NCI-H2196 (cell line): ENCODE measurements around the gene ALDH3A1.

ENCODE experiments used
- DNase-seq: peaks from one replicate; lab custom pipeline; 2025; ENCODE audit not compliant: unreplicated experiment; lab: John Stamatoyannopoulos, UW

Gene ALDH3A1

DNA sequence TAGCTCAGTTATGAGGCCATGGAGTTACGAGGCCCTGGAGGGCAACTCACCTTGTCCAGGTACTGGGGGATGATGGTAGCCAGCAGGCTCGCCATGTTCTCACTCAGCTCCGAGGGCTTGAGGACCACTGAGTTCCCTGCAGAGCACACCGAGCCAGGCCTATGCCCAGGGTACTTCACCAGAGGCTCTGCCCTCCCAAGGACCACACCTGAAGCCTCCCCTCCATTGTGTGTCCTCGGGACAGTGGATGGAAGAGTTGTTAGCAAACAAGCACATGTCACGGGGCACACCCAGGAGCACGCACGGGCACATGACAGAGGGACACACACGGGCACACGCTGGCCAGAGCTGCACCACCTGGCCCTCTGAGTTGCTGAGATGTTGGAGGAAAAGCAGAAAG, 5.6 kb downstream of the ALDH3A1 start:
- DNase-seq = no peak

DNA sequence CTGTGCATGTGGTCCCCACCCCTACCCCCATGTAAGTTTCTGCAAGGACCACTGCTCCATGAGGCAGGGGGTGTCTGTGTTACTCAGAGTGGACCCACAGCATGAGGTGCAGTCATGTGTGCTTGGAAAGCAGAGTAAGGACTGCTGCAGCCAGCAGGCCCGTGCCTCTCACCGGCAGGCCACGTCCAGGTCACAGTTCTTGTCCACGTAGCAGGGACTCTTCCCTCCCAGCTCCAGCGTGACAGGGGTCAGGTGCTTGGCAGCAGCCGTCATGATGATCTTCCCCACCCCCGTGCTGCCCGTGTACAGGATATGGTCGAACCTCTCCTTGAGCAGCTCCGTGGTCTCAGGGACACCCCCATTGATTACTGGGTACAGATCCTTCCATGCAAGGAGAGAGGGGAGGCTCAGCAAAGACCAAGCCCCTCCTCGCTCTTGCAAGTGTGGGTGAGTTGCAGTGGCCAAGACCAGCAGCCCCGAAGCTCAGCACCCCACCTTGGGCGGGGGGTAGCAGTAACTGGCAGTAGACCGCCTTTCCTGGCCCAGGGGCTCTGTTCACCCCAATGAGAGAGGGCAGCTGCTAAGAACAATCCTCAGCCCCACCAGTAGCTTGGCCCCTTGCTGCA, 6.2 kb downstream of the ALDH3A1 start:
- DNase-seq = no peak

DNA sequence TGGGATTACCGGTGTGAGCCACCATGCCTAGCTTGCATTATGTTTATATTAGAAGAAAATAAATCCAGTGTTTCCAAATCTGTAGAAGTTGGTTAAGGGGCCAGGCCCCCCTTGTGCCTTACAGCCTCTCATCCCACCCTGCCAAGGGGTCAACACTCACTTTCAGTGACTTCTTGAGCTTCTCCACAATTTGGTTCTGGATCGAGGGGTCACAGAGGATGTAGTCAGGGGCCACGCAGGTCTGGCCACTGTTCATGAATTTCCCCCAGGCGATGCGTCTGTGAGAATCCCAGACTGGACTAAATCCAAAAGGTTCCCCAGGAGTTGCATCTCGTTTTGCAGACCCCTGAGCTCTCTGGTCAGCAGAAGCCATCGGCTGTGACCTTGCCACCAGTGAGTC, 7.2 kb downstream of the ALDH3A1 start:
- DNase-seq = no peak

DNA sequence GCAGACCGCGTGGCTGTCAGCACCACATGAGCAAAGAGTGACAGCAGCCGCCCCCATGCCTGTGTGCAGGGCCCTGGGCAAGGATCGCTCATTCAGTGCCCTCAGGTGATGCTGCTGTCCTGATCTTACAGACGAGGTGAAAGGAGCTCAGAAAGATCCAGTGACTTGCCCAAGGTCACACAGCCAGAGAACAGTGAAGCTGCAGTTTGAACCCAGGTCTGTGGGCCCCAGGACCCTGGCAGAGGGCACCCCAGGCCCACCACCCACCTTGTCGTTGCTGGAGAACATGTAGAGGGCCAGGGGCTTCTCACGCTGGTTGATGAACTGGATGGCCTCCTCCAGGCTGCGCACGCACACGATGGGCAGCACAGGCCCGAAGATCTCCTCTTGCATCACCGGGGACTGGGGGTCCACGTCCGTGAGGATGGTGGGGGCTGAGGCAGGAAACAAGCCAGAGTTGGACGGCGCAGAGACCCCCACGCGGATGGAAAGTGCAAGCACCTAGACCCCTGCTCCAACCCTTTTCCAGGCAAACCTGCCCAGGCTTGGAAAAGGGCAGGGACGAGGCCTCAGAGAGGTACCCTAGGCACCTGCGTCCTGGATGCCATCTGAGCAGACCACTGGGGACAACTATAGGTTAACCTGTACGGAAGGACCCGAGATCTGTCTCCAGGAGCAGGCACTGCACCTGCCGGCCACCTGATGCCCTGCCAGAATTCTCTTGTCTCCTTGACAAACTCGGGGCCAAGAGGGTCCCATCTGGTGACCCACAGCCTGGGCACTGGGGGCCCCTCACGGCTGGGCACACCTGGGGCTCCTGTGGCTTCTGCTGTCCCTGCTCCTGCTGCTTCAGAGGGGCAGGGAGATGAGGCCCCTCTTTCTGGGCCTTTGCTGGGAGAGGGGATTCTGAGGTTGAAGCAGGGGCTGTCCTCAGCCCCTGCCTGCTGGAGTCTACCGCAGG, 8.6 kb downstream of the ALDH3A1 start:
- no peak for DNase-seq

DNA sequence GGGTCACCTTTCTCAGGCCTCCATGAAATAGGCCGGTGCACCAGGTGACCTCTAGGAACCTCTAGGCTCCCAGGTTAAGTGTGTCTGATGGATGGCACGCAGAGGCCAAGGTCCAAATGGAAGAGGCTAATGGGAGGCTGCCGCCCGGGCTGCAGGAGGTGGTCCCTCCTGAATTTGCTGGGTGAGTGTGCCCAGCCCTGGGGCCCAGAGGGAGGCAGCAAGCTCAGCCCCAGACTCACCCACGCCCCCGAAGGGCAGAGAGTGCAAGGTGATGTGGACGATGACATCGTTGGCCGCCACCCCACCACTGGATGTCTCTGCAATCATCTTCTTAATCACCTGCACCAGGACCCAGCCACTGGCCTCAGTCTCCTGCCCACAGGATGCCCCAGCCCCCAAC, 9.3 kb downstream of the ALDH3A1 start:
- DNase-seq = no peak

DNA sequence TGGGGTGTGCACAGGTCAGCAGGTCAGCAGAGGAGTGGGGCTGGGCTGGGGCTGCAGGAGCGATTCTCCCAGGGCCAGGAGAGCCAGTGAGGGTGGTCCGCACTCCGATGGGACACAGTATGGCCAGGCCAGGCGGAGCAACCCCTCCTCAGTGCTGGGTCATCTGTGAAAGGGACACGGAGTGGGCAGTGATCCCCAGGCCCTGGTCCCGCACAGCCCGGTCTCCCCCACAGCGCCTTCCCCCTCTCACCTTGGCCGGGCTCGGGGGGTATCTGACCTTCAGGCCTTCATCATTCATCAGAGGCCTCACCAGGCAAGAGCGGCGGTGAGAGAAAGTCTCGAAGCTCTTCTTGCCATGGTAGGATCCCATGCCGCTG, 10.0 kb downstream of the ALDH3A1 start:
- DNase-seq = no peak

DNA sequence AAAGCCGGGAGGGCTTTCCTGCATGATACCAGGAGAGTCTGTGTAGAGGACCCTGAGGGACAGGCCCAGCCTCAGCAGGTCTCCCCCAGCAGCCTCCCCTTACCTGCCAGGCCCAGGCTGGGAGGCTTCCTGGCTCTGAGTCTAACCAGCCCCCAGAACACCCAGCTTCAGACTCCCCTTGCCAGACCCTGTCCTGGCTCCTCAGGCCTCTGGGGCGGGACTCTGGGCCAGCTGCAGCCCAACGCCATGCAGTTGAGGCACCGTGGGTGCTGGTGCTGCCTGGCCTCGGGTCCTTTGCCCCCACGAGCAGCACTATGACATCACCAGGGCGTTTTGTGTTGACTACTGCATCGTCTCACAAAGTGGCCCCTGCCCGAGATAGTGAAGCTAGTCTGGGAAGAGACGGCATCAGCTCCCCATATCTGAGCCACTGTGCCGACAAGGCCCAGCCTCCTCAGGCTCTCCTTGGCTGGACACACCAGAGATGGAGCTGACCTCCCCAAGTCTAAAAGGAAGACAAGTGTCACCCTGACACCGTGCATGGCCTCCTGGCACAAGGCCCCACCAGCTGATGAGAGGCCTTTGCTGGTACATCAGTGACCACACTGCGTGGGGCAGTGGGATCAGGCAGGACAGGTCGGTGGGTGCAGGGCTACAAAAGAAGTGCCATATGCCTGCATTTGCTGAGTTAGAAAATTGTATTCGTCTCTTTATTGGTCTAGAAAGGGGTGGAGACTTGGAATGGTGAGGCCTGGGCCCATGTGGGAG, 10.6 kb downstream of the ALDH3A1 start:
- no peak for DNase-seq

DNA sequence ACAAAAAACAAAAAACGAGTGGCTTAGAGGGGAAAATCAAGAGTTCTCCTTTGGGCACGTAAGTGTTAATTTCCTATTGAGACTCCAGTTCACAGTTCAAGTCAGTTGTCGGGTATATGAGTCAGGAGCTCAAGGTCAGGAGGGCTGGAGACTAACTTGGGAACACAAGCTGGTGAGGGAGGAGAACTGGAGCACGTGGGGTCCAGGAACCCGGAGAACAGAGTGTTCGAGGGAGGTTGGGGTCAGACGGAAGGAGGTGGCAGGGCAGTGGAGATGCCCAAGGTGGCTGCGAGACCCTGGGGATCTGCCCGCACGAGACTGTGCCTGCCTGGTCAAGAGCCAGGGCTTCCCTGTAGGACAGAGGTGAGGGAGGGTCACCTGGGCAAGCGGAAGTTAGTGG, 12.0 kb downstream of the ALDH3A1 start:
- no peak for DNase-seq

DNA sequence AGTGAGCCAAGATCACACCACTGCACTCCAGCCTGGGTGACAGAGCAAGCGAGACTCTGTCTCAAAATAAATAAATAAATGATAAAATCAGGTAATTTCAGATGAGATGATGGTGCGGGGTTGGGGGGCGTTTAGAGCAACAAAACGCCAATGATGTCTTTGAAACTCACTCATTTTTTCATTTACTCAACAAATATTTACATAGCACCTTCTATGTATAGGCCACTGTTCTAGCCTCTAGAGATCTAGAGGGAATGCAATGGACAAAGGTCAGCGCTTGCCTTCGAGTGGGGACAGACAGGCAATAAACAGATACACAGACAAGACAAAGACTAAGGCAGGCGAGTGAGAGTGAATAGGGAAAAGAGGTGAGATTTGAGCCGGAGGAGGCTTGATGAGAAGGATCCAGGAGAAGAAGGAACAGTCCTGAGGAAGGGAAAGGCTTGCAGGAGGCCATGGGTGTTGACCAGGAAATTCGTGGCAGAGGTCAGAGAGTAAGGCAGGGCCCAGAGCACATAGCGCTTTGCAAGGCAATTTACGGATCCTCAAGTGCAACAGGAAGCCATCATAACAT, 14.1 kb downstream of the ALDH3A1 start:
- DNase-seq = no peak

DNA sequence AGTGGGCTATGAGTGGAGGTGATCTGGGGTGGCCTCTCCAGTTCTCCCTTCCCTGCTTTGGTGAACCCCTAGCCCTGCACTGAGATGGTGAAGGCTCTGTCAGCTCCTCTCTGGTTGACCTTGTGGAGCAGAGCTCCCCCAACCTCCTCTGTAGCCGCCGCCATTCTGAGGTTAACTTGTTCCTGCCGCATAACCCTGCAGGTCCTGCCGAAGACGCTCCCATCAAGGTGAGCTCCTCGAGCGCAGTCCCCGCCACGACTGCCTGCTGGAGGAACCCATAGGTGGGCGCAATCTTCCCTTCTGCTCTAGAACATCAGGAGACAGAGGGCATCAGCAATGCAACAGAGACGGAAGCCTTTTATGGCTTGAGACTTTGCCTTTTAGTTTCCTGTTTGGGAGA, 16.5 kb downstream of the ALDH3A1 start:
- no peak for DNase-seq

DNA sequence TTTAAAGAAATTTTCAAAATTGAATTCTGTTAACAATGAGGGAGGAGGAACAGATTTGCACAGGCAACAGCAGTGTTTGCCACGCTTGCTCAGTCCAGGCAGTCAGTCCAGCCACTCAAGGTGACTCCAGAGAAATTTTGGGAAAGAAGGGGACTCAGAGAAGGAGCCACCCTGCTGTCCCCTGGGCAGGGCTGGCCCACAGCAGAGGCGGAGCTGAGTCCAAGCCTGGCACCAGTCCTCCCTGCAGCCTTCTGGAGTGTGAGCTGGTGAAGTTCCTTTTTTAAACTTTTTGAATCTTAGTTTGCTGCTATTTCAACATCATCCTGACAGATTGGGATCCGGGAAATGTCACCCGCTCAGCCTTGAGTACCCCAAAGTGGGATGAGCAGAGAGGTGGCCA, 17.3 kb downstream of the ALDH3A1 start:
- DNase-seq = no peak

DNA sequence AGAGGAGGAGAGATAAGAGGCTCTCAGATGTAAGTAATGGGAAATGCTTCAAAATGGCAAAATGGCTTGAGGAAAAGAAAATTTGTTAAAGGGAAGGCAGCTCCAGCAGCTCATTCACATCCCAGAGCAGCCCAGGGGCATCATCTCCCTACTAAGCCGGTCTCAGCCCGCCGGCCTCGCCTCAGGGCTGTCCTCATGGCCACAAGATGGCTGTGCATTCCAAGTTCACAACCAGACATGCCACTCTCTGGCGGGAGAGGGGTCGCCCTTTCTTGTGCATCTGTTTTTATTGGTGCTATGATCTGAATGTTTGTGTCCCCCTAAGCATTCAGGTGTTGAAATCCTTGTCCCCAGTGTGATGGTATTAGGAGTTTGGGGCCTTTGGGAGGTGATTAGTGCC, 18.2 kb downstream of the ALDH3A1 start:
- DNase-seq = no peak

DNA sequence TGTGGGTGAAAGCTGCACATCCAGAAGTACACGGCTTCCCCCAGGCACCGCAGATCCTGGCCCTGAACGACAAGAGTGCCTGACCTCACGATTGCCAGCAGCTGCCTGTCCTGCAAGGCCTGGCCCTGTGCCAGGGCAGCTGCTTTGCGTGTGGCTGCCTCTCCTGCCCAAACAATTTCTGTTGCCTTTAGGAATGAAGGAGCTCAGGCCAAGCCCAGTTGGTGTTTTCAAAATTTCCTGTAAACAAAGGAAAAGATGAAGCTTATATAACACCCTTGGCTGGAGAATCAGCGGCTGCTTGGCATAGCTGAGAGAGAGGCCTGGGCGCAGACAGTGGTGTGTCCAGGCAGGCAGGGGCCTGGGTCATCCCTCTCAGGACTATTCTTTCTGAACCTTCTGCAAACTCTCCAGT, 20.0 kb downstream of the ALDH3A1 start:
- peak; percentile 85 for DNase-seq

DNA sequence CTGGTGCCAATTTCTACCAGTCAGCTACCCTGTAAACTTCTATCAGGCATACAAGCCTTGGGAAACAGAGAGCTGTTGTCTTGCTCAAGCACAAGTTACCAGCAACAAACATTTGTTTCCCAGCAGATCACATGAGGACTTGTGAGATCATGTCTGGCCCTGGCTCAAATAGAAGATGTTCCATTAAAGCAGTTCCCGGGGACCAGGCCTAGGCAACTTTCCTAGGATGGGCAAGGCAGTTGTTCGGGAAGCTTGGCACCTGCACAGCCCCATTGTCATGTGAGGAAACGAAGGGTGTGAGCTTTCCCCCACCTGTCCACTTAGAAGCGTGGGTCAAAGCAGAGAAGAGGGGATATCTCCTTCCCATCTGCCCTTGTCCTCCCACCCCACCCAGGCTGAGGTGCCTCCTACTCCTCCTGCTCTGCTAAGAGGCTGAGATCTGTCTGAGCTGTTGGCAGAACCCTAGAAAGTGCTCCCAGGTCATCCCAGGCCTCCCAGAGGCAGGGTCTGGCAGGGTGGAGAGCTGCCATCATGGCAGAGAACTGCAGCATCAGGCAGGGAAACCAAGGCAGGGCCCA, 20.5 kb downstream of the ALDH3A1 start:
- DNase-seq = peak; percentile 55

DNA sequence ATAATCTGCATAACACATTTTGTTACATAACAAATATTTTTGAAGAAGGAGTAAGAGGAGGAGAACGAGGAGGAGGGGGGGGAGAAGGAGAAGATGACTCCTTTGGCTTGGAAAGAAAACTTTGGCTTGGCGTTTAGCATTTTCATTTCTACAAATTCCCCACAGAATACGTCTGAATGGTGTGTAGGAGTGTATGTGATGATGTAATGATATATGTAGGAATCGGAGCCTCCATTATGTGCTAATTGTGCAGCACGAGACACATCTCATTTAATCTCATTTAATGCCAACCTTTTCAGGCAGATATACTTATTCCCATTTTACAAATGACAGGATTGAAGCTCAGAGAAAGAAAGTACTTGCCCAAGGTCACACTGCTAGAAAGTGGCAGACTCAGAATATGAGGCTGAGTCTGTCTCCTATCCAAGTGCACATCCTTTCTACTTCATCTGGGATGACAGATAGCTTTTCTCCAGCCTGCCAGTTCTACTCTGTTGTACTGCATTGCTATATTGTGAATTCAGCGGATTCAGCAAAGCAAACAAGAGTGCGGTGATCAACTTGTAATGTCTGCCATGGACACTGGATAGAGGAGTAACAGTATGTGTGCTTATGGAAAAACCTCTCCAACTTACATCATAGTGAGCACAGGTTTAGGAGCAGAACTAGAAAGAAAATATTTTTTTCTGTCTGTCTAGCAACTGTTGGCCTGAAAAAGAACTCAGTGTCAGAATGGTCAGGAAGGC, 21.3 kb downstream of the ALDH3A1 start:
- peak; percentile 10 for DNase-seq

DNA sequence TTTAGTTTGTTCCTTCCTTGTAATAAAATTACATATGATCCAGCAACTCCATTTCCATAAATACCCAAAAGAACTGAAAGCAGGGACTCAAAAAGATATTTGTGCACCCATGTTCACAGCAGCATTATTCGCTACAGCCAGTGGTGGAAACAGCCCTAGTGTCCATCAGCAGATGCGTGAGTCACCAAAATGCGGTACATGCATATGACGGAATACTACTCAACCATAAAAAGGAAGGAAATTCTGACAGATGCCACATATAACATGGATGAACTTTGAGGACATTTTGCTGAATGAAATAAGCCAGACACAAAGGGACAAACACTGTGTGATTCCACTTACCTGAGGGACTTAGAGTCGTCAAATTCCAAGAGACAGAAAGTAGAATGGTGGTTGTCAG, 22.6 kb downstream of the ALDH3A1 start:
- no peak for DNase-seq

DNA sequence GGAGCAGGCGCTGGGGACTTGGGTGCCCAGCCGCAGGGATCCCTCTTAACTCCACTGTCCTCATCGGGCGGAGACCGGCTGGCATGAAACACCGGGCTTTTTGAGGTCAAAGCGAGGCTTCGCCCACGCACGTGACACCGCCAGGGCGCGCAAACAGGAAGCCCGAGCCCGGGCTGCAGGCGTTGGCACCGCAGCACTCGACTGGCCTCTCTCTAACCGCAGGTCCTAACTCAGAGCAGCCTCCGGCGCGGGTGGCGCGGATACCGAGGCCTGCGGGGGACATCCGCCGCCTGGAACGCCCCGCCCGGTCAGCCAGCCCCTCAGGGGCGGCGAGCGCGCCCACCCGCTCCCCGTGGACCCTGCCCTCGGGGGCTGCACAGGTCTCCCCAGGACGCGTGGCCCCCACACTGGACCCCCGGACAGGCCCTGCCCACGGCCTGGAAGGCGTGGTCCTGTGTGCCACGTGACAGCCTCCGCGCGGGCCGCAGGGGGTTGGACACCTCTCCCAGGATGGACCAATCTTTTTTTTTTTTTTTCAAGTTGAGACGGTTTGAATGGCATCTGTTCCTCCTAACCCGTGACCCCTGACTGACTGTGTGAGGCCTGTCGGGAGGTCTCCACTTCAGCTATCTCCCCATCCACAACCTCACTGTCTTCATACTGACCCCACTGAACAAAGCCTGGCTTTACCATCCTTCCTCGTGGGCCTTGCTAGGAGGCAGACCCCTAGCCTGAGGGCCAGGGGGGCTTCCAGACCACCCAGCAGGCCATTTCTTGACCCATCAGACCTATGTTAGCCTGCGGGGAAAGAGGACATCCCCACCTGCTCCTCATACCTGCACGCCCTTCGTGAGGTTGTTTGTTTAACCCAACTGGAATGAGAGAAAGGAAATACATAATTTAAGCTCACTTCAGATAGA, 23.3 kb downstream of the ALDH3A1 start:
- no peak for DNase-seq

DNA sequence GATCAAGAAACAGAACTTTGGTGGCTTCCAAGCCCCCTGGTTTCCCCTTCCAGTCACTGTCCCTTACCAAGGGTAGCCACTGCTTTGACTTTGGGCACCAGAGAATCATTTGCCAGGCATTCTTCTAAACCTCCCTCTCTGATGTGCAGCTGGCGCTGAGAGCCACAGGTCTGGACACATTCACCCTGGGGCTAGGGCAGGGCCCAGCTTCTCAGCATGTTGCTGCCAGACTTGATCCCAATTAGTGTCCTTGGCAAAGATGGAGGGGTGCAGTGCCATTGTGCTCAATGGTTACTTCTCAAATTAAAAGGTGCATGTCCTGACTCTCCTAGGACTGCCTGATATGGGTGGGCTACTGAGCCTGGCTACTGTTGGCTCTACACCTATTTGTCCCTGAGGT, 24.1 kb downstream of the ALDH3A1 start:
- DNase-seq = no peak
